Skin of body (tissue), 2 donors: Measurements from ENCODE around the gene SMURF2. TPM values are rescaled to one million over a fixed set of nuclear protein-coding genes. Genes with fewer than 3 reads are reported as not detected.

Source experiments
- DNase-seq: peaks from one replicate; lab custom pipeline; 2025; lab: John Stamatoyannopoulos, UW
- total RNA-seq: library from RNA; depleted of rRNA; stranded (reverse); fragments of >200 nt; gene quantifications from one replicate; pipeline ENCODE4 v1.2.3, GENCODE V29; 2014

SMURF2 gene
- total RNA-seq, 1 donor from 2014 or later: 33.8 TPM

GRCh38 chr17:64540118-64540776 lies 121.9 kb downstream of the SMURF2 start:
- no peak for DNase-seq

- DNase-seq: no peak
Observed at GRCh38 chr17:64538508-64539130, 123.5 kb downstream of the SMURF2 start.

GRCh38 chr17:64537488-64537887 lies 124.6 kb downstream of the SMURF2 start:
- DNase-seq: no peak

GRCh38 chr17:64536913-64537312 lies 125.2 kb downstream of the SMURF2 start:
- no peak for DNase-seq

- DNase-seq: no peak
Observed at GRCh38 chr17:64535357-64535756, 126.8 kb downstream of the SMURF2 start.

GRCh38 chr17:64534187-64534586 lies 127.9 kb downstream of the SMURF2 start:
- no peak for DNase-seq

GRCh38 chr17:64533784-64534183 lies 128.3 kb downstream of the SMURF2 start:
- no peak for DNase-seq

GRCh38 chr17:64532409-64532808 lies 129.7 kb downstream of the SMURF2 start:
- DNase-seq: no peak

- no peak for DNase-seq
Observed at GRCh38 chr17:64531955-64532371, 130.1 kb downstream of the SMURF2 start.

GRCh38 chr17:64529221-64529620 lies 132.9 kb downstream of the SMURF2 start:
- no peak for DNase-seq

- DNase-seq: no peak
Observed at GRCh38 chr17:64527914-64528313, 134.2 kb downstream of the SMURF2 start.

GRCh38 chr17:64520359-64520758 lies 141.7 kb downstream of the SMURF2 start:
- DNase-seq: no peak

- no peak for DNase-seq
Observed at GRCh38 chr17:64519601-64520000, 142.5 kb downstream of the SMURF2 start.

- no peak for DNase-seq
Observed at GRCh38 chr17:64515829-64516228, 146.3 kb downstream of the SMURF2 start.

- no peak for DNase-seq
Observed at GRCh38 chr17:64515419-64515818, 146.7 kb downstream of the SMURF2 start.

- DNase-seq: no peak
Observed at GRCh38 chr17:64509179-64509578, 152.9 kb downstream of the SMURF2 start.

GRCh38 chr17:64508683-64509082 lies 153.4 kb downstream of the SMURF2 start:
- DNase-seq: no peak

GRCh38 chr17:64507413-64507782 lies 154.7 kb downstream of the SMURF2 start:
- DNase-seq: peak; percentile 87

GRCh38 chr17:64506576-64507412 lies 155.3 kb downstream of the SMURF2 start, which contains the start of gene CEP95:
Gene CEP95 (plus strand): TSS chr17:64506977. CDS start chr17:64507098, 121 bp downstream.
- DNase-seq: peak; percentile 99

GRCh38 chr17:64506201-64506575 lies 155.9 kb downstream of the SMURF2 start, which contains the start of gene DDX5:
Gene DDX5 (minus strand): TSS chr17:64506289. CDS start chr17:64506119, 170 bp downstream.
- peak; percentile 98 for DNase-seq

GRCh38 chr17:64505340-64506200 lies 156.5 kb downstream of the SMURF2 start:
- DNase-seq: peak; percentile 93
